A549 (cell line): ENCODE results near the gene TPBGL. TPM values are rescaled to one million over a fixed set of nuclear protein-coding genes. Genes with fewer than 3 reads are reported as not detected.

Experiments used
- ATAC-seq, 2 experiments: fragments of 200-7000 bp in 1 of 2; fragments of >200 bp in 1 of 2; cut with Nextera tagmentation in 1 of 2; cut with Tn5 transposase in 1 of 2; 3 replicates each; pipeline versions ENCODE4 v1.8.0 to v1.9.1; 2018 to 2020; ENCODE audit warnings: mild to moderate bottlenecking in 1 of 2, moderate library complexity in 1 of 2
- CTCF ChIA-PET: fragments of 300-600 bp; sonication (Branson Sonifier 250); formaldehyde crosslinking; extraction: SDS; loops from one replicate; lab custom pipeline; 2021; ENCODE audit warnings: antibody characterized with exemption, inconsistent platforms; lab: Yijun Ruan, JAX
- POLR2A ChIA-PET: fragments of 350-600 bp; formaldehyde crosslinking; extraction: SDS; loops from one replicate; lab custom pipeline; 2021; ENCODE audit warnings: antibody characterized with exemption, inconsistent platforms; lab: Yijun Ruan, JAX
- DNase-seq, 2 experiments: peaks; one replicate each; pipeline versions ENCODE4 v3.0.0 to v3.0.0-alpha.2; 2011 to 2016; ENCODE audit warnings: low read depth in 1 of 2, low spot score in 1 of 2
- FAIRE-seq: peaks from 2 replicates; lab custom pipeline; 2011; peaks lifted over from hg19 to GRCh38; lab: Jason Lieb, UNC
- H3K27ac ChIP-seq, 2 experiments: fragments of >200 bp; sonication (Bioruptor Twin); formaldehyde crosslinking; 3 replicates each; pipeline ENCODE4 v1.5.1; 2016 to 2017
- H3K4me1 ChIP-seq: fragments of >200 bp; sonication (Bioruptor Twin); formaldehyde crosslinking; 3 replicates; pipeline ENCODE4 v1.6.1; 2016
- H3K4me2 ChIP-seq: fragments of >200 bp; sonication (Bioruptor Twin); formaldehyde crosslinking; 3 replicates; pipeline ENCODE4 v1.6.1; 2016
- H3K4me3 ChIP-seq: fragments of >200 bp; sonication (Bioruptor Twin); formaldehyde crosslinking; 3 replicates; pipeline ENCODE4 v1.5.1; 2016
- H3K9me3 ChIP-seq: fragments of >200 bp; sonication (Bioruptor Twin); formaldehyde crosslinking; 3 replicates; pipeline ENCODE4 v1.6.1; 2016
- BHLHE40 ChIP-seq: IDR thresholded peaks from 2 replicates; pipeline ENCODE4 v1.6.1; 2012; ENCODE audit warnings: low read depth, low read length, inconsistent platforms
- CBX8 ChIP-seq: fragments of 200-600 bp; sonication (generic); IDR thresholded peaks from 2 replicates; pipeline ENCODE4 v1.6.1; 2016
- ESRRA ChIP-seq: fragments of 150-350 bp; IDR thresholded peaks from 2 replicates; pipeline ENCODE4 v1.6.1; 2014; ENCODE audit warnings: mild to moderate bottlenecking, low read length, borderline replicate concordance
- GATA3 ChIP-seq: IDR thresholded peaks from 2 replicates; pipeline ENCODE4 v1.6.1; 2012; ENCODE audit warnings: borderline replicate concordance
- MAZ ChIP-seq: fragments of 150-350 bp; IDR thresholded peaks from 2 replicates; pipeline ENCODE4 v1.6.1; 2014; ENCODE audit warnings: antibody characterized with exemption, low read depth, low read length, borderline replicate concordance
- NFE2L2 ChIP-seq: fragments of 150-350 bp; conservative IDR thresholded peaks from 2 replicates; pipeline ENCODE4 v1.6.1; 2014; ENCODE audit warnings: low read length
- PHF8 ChIP-seq: fragments of 200-600 bp; sonication (generic); IDR thresholded peaks from 2 replicates; pipeline ENCODE4 v1.6.1; 2016; ENCODE audit warnings: low read depth, mild to moderate bottlenecking, antibody characterized with exemption, moderate library complexity, borderline replicate concordance
- RAD21 ChIP-seq, 2 experiments: fragments of >200 bp in 1 of 2; sonication (Bioruptor Twin) in 1 of 2; formaldehyde crosslinking in 1 of 2; IDR thresholded peaks in 1 of 2; conservative IDR thresholded peaks in 1 of 2; 2 replicates in 1 of 2; 3 replicates in 1 of 2; pipeline ENCODE4 v1.6.1; 2012 to 2018; ENCODE audit warnings: inconsistent platforms in 1 of 2
- RNF2 ChIP-seq: fragments of 200-600 bp; sonication (generic); IDR thresholded peaks from 2 replicates; pipeline ENCODE4 v1.6.1; 2016; ENCODE audit warnings: low read depth, mild to moderate bottlenecking, antibody characterized with exemption, moderate library complexity, borderline replicate concordance
- TFCP2L1 ChIP-seq: fragments of 250-450 bp; sonication (Bioruptor Pico); IDR thresholded peaks from 2 replicates; pipeline ENCODE4 v1.5.0; 2021; ENCODE audit warnings: mild to moderate bottlenecking
- ZC3H11A ChIP-seq: fragments of 450-650 bp; IDR thresholded peaks from 2 replicates; pipeline ENCODE4 v1.6.1; 2014; ENCODE audit warnings: antibody characterized with exemption, mild to moderate bottlenecking
- WGBS: methylation state at CpG from one replicate; pipeline ENCODE4 v1.1.6; 2017; ENCODE audit errors: missing lambda C conversion rate; 5-methylcytosine and 5-hydroxymethylcytosine counted together
- polyA plus RNA-seq, 4 experiments: library from polyadenylated mRNA; depleted of rRNA in 3 of 4; stranded (reverse); fragments of >200 nt; fragmentation: RNase III in 1 of 4; extraction: RNeasy Plus Mini Kit Qiagen cat#74134 plus additional on column Dnase treatment in 1 of 4; gene quantifications; 2 replicates in 3 of 4; 3 replicates in 1 of 4; pipeline ENCODE4 v1.2.3, GENCODE V29; 2011 to 2017
- TF ChIP-seq, protein P1 (sequence below): fragments of 150-350 bp; IDR thresholded peaks from 2 replicates; pipeline ENCODE4 v1.6.1; 2014; ENCODE audit warnings: low read depth, mild to moderate bottlenecking, low read length
- TF ChIP-seq, protein P2 (sequence below): fragments of >200 bp; sonication (Bioruptor Twin); formaldehyde crosslinking; IDR thresholded peaks from 3 replicates; pipeline ENCODE4 v1.5.1; 2016
- TF ChIP-seq, protein P3 (sequence below): IDR thresholded peaks from 2 replicates; pipeline ENCODE4 v1.6.1; 2012; ENCODE audit warnings: low read depth, borderline replicate concordance

TPBGL gene
- polyA plus RNA-seq, 2 of the 4 experiments (the other 2 are of a cell fraction), result 0.03 to 0.12 TPM

GRCh38 chr11:75200531-75200930 is 40.0 kb upstream of the TPBGL start:
- FAIRE-seq (no peak), ATAC-seq (no peak), DNase-seq (no peak)
- Histone ChIP-seq H3K4me2 (no peak overlapping the region), H3K27ac (no peak overlapping the region), H3K4me1 (peaks cover 11% of the 10 kb centered on the region; the same call in 2 of the 3 replicates), H3K4me3 (no peak overlapping the region), H3K9me3 (no peaks in the 10 kb centered on the region)
- CTCF ChIA-PET, result interaction anchor here (1.4 to 19.0 kb wide), 3 partner anchors 50 to 177 kb away, joined by 3 to 291 read pairs (median 177); partner anchors contain the start of gene SLCO2B1
- TF ChIP-seq GATA3, result no peak
- no peak for TF ChIP-seq BHLHE40
- no peak for TF ChIP-seq NFE2L2
- POLR2A ChIA-PET, result no interaction called here
- 71% methylated on average over 2 of the region's 2 CpGs for WGBS

- Histone ChIP-seq H3K4me2 (no peak overlapping the region), H3K4me3 (no peak overlapping the region), H3K9me3 (no peaks in the 10 kb centered on the region), H3K27ac (no peak overlapping the region), H3K4me1 (peaks cover under 1% of the 10 kb centered on the region; the same call in 1 of the 3 replicates)
- WGBS, result 68% methylated on average over 3 of the region's 3 CpGs
- ChIA-PET POLR2A (no interaction called here), CTCF (interaction anchor here (0.9 to 19.0 kb wide), 5 partner anchors 9 to 271 kb away, joined by 3 to 291 read pairs (median 48); no protein-coding TSS in a partner anchor)
- no peak for DNase-seq
- ATAC-seq, result no peak
- FAIRE-seq, result no peak
- TF ChIP-seq, protein P1, sequence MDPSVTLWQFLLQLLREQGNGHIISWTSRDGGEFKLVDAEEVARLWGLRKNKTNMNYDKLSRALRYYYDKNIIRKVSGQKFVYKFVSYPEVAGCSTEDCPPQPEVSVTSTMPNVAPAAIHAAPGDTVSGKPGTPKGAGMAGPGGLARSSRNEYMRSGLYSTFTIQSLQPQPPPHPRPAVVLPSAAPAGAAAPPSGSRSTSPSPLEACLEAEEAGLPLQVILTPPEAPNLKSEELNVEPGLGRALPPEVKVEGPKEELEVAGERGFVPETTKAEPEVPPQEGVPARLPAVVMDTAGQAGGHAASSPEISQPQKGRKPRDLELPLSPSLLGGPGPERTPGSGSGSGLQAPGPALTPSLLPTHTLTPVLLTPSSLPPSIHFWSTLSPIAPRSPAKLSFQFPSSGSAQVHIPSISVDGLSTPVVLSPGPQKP, result no peak
- no peak for TF ChIP-seq CBX8
- TF ChIP-seq RAD21 (conservative IDR thresholded peaks at IDR 0.05 in 1 of 2, IDR thresholded peaks at IDR 0.05 in 1 of 2), result no peak
- TF ChIP-seq, protein P2, sequence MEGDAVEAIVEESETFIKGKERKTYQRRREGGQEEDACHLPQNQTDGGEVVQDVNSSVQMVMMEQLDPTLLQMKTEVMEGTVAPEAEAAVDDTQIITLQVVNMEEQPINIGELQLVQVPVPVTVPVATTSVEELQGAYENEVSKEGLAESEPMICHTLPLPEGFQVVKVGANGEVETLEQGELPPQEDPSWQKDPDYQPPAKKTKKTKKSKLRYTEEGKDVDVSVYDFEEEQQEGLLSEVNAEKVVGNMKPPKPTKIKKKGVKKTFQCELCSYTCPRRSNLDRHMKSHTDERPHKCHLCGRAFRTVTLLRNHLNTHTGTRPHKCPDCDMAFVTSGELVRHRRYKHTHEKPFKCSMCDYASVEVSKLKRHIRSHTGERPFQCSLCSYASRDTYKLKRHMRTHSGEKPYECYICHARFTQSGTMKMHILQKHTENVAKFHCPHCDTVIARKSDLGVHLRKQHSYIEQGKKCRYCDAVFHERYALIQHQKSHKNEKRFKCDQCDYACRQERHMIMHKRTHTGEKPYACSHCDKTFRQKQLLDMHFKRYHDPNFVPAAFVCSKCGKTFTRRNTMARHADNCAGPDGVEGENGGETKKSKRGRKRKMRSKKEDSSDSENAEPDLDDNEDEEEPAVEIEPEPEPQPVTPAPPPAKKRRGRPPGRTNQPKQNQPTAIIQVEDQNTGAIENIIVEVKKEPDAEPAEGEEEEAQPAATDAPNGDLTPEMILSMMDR, result no peak
- no peak for TF ChIP-seq MAZ
- no peak for TF ChIP-seq ESRRA
- no peak for TF ChIP-seq TFCP2L1
These were observed 38.8 kb upstream of the TPBGL start for GRCh38 chr11:75201771-75202170.

GRCh38 chr11:75202195-75202594 is 38.4 kb upstream of the TPBGL start:
- POLR2A ChIA-PET, result no interaction called here
- WGBS, result 57% methylated on average over 5 of the region's 6 CpGs
- Histone ChIP-seq H3K27ac (no peak overlapping the region), H3K4me1 (no peaks in the 10 kb centered on the region; the same call in 2 of the 3 replicates), H3K4me3 (no peak overlapping the region), H3K4me2 (no peak overlapping the region), H3K9me3 (no peaks in the 10 kb centered on the region)
- TF ChIP-seq ZC3H11A (no peak), RNF2 (no peak), PHF8 (no peak)
- TF ChIP-seq, protein P1, result no peak
- TF ChIP-seq, protein P2, result no peak
- TF ChIP-seq, protein P3, sequence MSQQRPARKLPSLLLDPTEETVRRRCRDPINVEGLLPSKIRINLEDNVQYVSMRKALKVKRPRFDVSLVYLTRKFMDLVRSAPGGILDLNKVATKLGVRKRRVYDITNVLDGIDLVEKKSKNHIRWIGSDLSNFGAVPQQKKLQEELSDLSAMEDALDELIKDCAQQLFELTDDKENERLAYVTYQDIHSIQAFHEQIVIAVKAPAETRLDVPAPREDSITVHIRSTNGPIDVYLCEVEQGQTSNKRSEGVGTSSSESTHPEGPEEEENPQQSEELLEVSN, result no peak
- ATAC-seq (no peak), FAIRE-seq (no peak), DNase-seq (no peak)
- CTCF ChIA-PET, result interaction anchor here (0.9 to 19.0 kb wide), 8 partner anchors 9 to 272 kb away, joined by 3 to 291 read pairs (median 18); partner anchors contain the start of gene TPBGL
